GM20000 (cell line): ENCODE data around the gene SEL1L3.

Experiments
- DNase-seq: peaks from one replicate; pipeline ENCODE4 v3.0.0; 2012; ENCODE audit warnings: low spot score
- CTCF ChIP-seq: IDR thresholded peaks from 2 replicates; pipeline ENCODE4 v1.5.1; 2012; ENCODE audit warnings: mild to moderate bottlenecking, control low read depth; ENCODE audit errors: extremely low read depth, missing control alignments

Gene SEL1L3

DNA sequence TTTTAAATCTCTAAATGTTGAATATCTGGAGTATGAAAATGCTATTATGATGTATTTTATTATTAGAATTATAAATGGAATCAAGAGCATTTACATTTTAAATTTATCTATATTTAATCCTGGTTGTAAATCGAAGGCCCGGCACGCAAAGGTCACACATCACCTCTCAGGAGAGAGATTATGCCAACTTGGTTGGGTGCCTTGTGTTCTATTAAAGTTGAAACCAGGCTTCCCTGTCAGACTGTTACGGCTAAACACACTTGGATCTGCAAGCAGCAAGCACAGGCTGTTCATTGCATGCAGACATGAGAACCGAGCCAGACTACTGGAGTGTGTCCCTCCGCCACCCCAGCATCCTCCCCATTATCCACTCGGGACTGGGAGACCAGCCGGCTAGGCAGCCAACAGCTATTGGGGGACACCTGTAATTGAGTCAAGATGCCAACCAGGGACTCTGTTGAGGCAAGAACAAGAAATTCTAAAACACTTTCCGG, 16.4 kb upstream of the SEL1L3 start:
- no peak for TF ChIP-seq CTCF
- DNase-seq = no peak

GRCh38 chr4:25878676-25879075, 15.9 kb upstream of the SEL1L3 start:
- no peak for DNase-seq
- no peak for TF ChIP-seq CTCF

- no peak for DNase-seq
- no peak for TF ChIP-seq CTCF
Observed at GRCh38 chr4:25875281-25875745, 12.5 kb upstream of the SEL1L3 start.

- no peak for TF ChIP-seq CTCF
- DNase-seq = no peak
Observed at GRCh38 chr4:25874655-25875054, 11.9 kb upstream of the SEL1L3 start.

GRCh38 chr4:25873632-25874129, 10.9 kb upstream of the SEL1L3 start:
- no peak for DNase-seq
- TF ChIP-seq CTCF = no peak

- TF ChIP-seq CTCF = no peak
- DNase-seq = no peak
Observed at GRCh38 chr4:25872851-25873631, 10.3 kb upstream of the SEL1L3 start.

DNA sequence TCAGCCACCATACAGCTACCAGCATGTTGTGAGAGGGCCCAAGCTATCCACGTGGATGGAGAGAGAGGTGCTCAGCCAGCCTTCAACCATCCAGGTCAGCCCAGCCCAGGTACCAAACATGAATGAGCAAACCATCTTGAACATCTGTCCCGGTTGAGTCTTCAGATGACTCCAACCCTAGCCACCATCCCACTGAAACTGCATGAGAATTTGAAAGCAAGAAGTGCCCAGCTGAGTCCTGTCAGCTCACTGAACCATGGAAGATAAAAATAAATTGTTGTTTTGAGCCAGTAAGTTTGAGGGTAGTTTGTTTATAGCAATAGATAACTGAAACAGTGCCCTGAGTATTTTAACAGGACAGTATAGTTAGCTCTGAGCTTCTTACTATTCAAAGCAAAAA, 7.3 kb upstream of the SEL1L3 start:
- DNase-seq = no peak
- no peak for TF ChIP-seq CTCF
